GM12801 (cell line): Measurements from ENCODE around the gene DOCK3.

Experiments
- CTCF ChIP-seq: IDR thresholded peaks from one replicate; pipeline ENCODE4 v1.5.1; 2011; ENCODE audit warnings: control low read depth; ENCODE audit not compliant: insufficient read length; ENCODE audit errors: extremely low read depth

DOCK3 gene

DNA sequence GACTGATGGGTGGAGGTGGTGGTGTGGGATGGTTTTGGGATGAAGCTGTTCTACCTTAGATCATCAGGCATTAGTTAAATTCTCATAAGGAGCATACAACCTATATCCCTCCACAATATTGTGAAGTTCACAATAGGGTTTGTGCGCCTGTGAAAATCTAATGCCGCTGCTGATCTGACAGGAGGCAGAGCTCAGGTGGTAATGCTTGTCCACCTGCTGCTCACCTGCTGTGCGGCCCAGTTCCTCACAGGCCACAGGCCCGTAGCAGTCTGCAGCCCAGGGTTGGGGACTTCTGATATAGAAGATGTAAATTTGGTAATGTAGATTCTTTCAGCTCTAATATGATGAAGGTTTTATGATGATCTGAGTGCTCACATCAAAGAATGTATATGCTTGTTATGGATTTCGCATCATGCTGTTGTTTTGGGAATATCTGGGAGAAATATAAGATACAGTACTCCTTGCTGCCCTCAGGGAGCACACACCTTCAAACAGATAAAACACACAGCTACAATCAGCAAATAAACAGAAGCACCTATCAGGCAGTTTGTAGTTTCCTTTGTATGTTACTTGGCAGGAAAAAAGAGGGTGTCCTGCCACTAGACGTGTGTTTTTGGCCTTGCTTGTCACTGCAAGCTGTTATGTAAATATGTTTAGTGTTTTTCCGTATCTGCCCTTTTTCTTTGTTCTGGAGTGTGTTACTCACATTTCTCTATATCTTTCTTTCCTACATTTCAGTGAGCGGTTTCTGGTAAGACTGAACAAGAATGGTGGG is 471.3 kb downstream of the DOCK3 start:
- no peak for TF ChIP-seq CTCF

DNA sequence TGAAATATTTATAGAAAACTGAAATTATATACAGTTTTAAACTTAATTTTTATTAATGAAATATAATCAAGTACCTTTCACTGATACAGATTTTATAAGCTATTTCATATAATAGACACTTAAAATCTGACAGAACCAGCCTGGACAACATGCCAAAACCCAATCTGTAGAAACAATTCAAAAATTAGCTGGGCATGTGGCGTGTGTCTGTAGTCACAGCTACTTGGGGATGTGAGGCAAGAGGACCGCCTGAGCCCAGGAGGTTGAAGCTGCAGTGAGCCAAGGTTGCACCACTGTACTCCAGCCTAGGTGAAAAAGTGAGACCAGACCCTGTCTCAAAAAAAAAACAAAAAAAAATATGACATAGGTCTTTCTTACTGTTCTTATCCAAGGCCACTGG is 472.1 kb downstream of the DOCK3 start:
- TF ChIP-seq CTCF = no peak

- TF ChIP-seq CTCF = no peak
These were observed 481.4 kb downstream of the DOCK3 start for GRCh38 chr3:51156147-51156546.

DNA sequence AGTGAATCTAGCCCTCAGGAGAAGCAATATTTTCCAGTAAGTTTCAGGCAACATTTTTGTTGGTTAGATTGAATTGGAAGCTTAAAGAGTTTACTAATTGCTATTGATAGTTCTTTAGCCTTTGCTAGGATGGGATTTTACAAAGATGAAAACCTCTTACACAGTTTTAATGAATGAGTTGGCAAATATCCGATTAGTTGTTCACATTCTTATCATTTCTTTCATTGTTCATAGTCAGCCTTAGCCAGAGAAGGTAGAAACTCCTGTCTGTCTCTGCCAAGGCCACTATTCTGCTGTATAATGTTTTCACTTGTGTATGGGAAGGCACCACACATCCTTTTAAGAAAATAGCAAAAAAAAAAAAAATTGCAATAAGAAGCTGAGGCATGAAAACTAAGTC is 488.3 kb downstream of the DOCK3 start:
- no peak for TF ChIP-seq CTCF

DNA sequence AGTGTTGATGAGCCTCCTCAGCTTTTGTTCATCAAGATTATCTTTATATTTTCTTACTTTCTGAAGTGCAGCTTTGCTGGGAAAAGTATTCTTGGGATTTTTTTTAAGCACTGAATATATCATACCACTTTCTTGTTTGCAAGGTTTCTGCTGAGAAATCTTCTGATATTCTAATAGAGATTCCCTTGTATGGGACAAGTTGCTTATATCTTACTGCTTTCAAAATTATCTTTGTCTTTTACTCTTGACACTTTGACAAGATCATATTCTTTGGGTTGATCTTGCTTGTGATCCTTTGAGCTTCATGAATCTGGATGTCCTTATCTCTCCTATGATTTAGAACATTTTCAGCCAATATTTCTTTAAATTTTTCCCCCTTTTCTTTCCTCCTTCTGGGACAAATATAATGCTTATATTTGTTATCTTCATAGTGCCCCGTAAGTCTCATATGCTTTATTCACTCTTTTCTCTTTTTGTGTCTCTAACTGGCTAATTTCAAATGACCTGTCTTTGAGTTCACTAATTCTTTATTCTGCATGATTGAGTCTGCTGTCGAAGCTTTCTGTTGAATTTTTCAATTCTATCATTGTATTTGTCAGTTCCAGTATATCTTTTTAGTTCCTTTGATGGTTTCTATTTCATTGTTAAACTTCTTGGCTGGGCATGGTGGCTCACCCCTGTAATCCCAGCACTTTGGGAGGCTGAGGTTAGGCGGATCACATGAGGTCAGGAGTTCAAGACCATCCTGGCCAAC is 499.0 kb downstream of the DOCK3 start:
- TF ChIP-seq CTCF = no peak

DNA sequence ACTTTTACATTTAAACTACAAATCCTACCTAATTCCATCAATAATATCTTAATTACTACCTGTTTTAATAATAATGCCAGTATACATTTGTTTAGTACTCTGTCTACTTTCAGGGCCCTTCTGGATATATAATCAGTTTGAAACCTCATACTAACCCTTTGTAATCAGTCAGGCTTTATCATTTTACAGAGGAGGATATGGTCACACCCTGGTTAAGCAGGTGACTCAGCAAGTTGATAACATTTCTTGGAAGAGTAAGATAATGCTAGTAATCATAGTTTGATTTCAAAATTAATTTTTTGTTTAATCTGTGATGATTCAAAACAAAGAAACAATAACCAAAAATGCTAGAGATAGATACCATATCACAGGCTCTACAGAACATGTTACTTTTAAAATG is 502.2 kb downstream of the DOCK3 start:
- TF ChIP-seq CTCF = no peak

DNA sequence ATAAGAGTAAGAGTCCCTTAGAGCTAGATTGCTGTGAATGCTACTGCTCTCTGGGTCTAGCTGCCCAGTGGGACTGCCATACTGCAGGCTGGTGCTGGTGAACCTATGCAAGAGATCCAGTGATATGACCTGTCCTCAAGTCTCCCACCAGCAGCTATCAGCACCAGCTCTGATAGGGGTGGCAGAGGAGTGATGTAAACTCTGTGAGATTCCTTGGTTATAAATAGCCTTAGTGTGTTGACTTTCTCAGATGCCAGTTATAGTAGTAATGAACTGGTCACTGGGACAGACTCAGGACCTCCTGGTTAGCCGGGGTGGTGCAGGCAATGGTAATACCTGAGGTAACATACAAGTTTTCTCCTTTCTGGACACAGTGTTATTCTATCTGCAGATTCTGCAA is 515.5 kb downstream of the DOCK3 start:
- TF ChIP-seq CTCF = no peak
